Inflammatory macrophage (primary cell): ENCODE data around the gene CCHCR1.
"Not testable (repeated sequence)": the region's sequence is repeated elsewhere in the genome, so short reads cannot be mapped to it uniquely, and the experiment has no call there.

ENCODE experiments used
- DNase-seq, 2 donors: peaks; one replicate each; pipeline ENCODE4 v3.0.0-alpha.2; 2020 to 2022
- total RNA-seq, 18 experiments: gene quantifications; one replicate each; lab custom pipeline; 2026; ENCODE audit warnings: mixed read lengths in 6 of 18, inconsistent platforms in 2 of 18; lab: John Stamatoyannopoulos, UW

The CCHCR1 gene, protein sequence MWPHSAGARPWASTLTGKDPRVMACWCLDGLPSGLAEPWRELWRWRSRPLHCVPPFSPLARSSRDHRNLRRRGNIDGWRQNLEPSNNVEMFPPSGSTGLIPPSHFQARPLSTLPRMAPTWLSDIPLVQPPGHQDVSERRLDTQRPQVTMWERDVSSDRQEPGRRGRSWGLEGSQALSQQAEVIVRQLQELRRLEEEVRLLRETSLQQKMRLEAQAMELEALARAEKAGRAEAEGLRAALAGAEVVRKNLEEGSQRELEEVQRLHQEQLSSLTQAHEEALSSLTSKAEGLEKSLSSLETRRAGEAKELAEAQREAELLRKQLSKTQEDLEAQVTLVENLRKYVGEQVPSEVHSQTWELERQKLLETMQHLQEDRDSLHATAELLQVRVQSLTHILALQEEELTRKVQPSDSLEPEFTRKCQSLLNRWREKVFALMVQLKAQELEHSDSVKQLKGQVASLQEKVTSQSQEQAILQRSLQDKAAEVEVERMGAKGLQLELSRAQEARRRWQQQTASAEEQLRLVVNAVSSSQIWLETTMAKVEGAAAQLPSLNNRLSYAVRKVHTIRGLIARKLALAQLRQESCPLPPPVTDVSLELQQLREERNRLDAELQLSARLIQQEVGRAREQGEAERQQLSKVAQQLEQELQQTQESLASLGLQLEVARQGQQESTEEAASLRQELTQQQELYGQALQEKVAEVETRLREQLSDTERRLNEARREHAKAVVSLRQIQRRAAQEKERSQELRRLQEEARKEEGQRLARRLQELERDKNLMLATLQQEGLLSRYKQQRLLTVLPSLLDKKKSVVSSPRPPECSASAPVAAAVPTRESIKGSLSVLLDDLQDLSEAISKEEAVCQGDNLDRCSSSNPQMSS
- 1.6 to 16.1 (median 9.9) reads per million in 18 experiments for total RNA-seq

DNA sequence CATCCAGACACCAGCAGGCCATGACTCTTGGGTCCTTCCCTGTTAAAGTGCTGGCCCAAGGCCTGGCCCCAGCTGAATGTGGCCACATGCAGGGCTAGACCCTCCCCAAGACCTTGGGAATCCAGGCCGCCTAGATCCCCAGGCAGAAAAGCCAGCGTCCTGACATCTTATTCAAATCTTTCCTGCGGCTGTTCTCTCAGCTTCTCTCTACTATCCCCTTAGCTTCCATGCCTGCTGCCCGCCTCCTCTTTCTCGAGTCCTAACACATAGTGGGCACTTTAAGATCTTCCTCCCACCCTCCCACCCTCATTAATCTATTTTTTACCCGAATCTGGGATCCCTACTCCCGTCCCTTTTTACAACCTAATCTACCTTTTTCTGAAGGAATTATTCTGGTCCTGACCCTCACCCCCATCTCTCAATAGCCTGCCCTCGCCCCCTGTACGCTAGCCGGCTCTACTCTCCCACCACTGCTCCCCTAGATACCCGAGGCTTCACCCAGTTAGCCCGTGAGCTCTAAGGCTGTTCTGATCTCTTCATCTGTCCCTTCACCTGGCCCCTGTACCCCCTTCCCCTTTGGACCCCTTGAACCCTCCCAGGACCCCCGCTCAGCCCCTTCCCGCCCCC, at the start of gene CCHCR1:
Gene CCHCR1 (minus strand): TSS at position 290 of the 627 bp plus-strand sequence. CDS start 202 bp downstream, at position 88.
- no peak for DNase-seq

DNA sequence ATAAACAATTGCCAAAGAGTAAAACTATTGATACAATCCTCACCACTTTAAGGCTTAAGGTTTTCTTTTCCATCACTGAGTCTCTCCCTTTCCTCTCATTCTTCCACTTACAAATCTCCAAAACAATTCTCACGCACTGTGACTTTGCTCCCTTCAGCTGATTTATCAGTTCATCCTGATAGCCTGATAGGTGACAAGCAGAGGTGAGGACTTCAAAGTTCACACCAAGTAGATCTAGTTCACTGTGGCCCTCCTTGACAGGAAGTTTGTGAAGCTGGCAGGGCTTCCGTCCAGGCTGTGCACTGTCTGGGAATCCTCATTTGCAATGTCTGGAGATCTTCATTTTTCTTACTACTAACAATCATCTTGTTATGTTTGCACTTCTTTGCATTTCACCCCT, 48.0 kb upstream of the CCHCR1 start:
- no peak for DNase-seq

DNA sequence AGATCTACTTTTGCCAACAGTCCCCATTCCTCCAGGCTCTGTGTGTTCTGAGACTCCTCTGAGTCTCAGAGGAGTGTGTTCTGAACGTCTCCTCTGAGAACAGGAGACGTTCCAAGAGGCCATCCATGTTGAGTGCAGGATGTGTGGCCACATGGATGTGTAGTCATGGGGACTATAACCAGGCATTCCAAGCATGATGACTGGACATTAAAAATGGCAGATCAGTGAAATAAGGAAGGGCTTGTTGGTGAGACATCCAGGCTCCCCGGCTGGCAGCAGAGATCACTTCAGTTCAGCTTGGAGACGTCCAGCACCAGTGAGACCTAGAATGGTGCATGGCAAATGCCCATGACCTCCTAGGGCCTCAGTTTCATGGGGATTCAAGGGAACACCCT, 47.1 kb upstream of the CCHCR1 start:
- DNase-seq: no peak

DNA sequence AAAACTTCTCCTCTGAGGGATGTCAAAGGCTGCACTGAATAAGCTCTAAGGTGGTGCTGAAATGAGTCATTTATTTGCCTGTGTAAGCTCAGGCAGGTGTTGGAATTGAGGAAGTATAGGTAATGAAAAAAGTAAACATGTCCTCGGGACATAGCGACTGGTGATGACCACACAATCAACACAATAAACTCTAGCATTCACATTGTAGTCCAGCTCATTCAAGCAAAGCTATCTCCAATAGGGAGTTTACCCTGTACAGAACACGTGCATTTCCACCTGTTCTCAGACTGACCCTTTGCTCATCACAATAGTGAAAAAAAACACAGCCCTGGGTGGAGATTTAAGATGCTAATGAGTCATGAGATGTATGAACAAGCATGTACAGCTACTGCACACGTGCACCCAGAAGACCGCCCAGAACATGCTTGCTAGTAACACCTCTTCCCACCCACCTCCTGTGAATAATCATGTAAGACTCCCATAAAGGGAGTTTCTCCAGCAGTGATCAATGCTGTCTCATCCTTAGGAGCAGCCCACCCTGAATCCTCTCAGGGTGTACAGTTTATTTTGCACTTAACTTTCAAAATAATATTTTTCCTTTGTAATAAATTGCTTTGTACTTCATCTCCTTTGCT, 45.9 kb upstream of the CCHCR1 start:
- DNase-seq: peak in 1 of 2 donors; percentile 62

DNA sequence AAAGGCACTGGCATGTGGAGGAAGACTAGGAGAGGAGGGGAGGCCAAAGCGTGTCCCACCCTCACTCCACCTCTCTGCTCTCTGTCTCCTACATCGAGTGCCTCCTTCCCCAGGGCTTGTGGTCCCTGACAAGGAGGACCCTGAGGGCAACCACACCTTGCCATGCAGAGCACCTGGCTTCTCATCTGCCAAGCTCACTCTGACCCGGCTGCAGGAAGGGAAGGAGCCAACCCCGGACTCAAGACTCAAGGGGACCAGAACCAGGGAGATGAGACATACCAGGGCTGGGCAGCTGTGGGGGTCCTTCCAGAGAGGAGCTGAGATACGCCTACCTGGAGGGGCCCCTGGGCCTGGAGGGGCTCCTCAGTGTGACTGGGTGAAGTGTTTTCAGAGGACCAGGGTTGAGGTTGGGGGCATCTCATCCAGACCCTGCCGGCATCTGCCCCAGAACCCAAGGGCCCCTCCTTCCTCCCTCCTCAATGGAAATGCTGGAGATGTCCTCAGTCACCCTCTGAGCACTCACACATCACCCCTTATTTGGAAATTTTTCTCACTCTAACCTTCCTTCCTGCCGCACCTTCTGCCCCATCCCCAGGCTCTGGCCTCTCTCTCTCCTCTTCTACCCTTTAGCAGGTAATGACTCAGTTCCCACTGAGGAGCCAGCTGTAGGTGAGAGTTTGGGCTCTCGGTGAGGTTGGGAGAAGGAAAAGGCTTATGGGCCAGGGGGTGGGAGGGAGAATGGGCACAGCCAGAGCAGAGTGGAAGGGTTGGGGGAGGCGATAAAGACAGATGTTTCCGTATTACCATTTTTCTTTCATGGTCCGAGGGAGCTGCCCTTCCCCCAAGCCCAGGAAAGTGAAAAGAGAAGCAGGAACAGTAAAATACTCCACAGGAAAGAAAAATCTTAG, 44.9 kb upstream of the CCHCR1 start:
- no peak for DNase-seq

DNA sequence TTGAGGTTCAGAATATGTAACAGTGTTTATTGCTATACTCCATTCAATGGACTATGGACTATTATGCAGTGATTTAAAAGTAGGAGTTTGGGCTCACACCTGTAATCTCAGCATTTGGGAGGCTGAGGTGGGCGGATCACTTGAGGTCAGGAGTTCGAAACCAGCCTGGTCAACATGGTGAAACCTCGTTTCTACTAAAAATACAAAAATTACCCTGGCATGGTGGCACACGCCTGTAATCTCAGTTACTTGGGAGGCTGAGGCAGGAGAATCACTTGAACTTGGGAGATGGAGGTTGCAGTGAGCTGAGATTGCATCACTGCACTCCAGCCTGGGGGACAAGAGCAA, 41.5 kb upstream of the CCHCR1 start:
- DNase-seq: not testable (repeated sequence)

DNA sequence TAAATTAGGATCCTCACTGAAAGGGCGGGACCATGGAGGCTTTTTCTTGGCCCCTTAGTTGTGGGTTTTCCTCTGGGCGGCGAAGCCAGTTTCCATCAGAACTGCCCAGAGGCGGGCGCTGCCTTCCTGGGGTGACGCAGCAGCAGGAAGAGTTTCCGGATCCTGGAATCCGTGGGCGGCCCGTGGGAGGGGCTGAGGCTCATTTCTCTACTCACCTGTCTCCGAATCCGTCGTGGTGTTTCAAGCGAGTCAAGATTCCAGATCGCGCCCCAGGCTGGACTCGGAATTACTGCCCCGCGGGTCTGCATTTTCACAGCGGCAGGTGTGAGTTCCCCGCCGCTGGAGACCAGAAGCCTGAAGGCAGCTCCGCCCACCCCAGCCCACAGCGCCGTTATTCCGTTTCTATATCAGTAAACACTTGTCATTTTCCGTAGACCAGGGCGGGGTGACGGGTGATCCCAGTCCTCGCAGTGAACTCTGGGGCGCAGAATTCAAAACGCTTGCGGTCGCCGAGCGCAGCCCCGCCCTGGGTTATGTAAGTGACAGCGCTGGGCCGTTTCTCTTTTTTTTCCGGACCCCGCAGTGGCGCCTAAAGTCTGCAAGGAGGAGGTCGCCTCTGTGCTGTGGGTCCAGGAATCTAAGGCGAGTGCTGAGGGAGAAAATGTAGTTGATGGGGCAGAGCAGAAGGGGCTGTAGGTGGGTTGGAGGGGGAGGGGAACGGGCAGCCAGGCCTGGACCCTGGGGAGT, 40.1 kb upstream of the CCHCR1 start:
- peak; percentile 94 to 96 for DNase-seq

DNA sequence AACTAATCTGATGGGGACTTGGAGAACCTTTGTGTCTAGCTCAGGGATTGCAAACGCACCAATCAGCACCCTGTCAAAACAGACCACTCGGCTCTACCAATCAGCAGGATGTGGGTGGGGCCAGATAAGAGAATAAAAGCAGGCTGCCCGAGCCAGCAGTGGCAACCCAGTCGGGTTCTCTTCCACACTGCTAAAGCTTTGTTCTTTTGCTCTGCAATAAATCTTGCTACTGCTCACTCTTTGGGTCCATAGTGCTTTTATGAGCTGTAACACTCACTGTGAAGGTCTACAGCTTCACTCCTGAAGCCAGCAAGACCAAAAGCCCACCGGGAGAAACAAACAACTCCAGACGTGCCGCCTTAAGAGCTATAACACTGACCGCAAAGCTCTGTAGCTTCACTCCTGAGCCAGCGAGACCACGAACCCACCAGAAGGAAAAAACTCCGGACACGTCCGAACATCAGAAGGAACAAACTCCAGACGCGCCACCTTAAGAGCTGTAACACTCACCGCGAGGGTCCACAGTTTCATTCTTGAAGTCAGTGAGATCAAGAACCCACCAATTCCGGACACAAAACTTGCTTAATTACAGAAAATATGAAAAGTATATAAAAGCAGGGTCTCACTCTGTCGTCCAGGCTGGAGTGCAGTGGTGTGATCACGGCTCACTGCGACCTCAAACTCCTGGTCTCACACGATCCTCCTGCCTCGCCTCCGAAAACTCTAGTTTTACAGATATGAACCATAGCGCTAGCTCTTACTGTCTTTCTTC, 38.8 kb upstream of the CCHCR1 start:
- not testable (repeated sequence) for DNase-seq

DNA sequence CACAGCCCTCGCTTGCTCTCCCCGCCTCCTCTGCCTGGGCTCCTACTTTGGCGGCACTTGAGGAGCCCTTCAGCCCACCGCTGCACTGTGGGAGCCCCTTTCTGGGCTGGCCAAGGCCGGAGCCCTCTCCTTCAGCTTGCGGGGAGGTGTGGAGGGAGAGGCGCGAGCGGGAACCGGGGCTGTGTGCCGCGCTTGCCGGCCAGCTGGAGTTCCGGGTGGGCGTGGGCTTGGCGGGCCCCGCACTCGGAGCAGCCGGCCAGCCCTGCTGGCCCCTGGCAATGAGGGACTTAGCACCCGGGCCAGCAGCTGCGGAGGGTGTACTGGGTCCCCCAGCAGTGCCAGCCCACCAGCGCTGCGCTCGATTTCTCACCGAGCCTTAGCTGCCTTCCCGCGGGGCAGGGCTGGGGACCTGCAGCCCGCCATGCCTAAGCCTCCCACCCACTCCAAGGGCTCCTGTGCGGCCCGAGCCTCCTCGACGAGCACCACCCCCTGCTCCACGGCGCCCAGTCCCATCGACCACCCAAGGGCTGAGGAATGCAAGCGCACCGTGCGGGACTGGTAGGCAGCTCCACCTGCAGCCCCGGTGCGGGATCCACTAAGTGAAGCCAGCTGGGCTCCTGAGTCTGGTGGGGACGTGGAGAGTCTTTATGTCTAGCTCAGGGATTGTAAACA, 37.8 kb upstream of the CCHCR1 start:
- not testable (repeated sequence) for DNase-seq

DNA sequence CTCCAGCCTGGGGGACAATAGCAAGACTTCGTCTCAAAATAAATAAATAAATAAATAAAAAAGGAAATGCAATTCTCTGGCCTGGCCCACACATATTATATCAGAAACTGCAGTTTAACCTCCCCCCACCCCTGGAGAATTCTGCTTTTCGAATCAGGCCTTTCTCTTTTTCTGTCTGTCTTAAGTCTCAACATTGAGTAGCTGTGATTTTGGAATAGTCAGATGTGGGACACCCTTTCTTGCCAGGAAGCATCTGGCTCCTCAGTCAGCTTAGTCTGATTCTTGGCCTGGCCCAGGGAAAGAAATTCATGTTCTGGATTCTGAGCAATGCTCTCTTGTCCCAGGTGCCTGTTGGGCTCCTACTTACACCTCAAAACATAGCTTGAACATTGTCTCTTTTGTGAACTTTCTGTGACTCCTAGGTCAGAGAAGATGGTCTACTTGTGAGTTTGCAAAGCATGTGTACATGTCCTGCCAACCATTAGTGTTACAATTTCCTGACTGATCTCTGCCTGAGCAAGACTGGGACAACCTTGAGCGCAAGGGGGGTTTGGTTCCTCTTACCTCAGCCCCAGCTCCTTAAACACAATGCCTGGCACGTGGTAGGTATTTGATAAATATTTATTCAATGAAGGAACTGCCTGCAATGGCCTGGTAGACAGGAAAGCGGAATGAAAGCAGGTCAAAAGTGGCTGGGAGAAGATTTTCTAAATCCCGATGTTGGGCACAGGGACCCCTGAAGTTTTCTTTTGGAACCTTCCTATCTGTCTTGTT, 36.6 kb upstream of the CCHCR1 start:
- DNase-seq: no peak

DNA sequence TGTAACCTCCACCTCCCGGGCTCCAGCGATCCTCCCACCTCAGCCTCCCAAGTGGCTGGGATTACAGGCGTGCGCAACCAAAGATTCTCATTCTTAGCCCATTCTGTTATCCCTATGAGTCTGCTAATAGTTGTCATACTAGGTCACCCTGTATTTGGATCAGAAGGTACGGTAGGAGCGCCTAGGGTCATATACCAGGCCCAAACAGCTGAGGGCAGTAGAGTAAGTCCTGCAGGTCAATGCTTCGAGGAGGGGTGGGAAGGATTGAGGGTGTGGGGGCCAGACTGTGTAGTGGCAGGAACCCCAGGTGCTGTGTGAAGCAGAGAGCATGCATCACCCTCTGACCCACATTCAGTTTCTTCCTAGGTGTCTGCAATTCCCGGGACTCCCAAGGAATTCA, 35.6 kb upstream of the CCHCR1 start:
- DNase-seq: no peak

DNA sequence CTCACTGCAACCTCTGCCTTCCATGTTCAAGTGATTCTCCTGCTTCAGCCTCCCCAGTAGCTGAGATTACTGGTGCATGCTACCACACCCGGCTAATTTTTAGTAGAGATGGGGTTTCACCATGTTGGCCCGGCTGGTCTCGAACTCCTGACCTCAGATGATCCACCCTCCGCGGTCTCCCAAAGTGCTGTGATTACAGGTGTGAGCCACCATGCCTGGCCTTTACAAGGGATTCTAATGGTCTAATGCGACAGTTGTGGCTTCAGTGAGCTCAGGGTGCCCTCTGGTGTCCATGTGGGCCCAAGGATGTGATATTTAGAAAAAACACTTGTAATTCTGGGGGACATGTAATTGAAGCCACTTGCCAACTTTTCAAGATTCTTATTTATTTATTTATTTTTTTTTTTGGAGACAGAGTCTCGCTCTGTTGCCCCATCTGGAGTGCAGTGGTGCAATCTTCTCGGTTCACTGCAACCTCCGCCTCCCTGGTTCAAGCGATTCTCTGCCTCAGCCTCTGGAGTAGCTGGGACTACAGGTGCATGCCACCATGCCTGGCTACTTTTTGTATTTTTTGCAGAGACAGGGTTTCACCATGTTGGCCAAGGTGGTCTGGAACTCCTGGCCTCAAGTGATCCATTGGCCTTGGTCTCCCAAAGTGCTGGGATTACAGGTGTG, 35.0 kb upstream of the CCHCR1 start:
- DNase-seq: peak; percentile 68 to 69

DNA sequence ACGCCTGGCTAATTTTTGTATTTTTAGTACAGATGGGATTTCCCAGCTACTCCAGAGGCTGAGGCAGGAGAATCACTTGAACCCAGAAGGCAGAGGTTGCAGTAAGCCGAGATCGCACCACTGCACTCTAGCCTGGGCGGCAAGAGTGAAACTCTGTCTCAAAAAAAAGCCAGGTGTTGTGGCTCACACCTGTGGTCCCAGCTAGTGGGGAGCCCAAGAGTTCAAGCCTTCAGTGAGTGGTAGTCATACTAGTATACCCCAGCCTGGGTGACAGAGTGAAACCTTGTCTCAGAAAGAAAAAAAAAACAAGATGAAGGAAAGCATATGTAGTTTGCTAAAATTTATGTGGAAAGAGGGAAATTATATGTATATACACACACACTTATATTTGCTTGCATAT, 32.9 kb upstream of the CCHCR1 start:
- DNase-seq: no peak

DNA sequence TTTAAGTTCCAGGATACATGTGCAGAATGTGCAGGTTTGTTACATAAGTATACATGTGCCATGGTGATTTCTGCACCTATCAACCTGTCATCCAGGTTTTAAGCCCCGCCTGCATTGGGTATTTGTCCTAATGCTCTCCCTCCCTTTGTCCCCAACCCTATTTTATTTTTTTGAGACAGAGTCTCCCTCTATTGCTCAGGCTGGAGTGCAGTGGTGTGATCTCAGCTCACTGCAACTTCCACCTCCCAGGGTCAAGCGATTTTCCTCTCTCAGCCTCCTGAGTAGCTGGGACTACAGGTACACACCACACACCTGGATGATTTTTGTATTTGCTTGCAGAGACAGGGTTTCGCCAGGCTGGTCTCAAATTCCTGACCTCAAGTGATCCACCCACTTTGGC, 31.6 kb upstream of the CCHCR1 start:
- not testable (repeated sequence) for DNase-seq

DNA sequence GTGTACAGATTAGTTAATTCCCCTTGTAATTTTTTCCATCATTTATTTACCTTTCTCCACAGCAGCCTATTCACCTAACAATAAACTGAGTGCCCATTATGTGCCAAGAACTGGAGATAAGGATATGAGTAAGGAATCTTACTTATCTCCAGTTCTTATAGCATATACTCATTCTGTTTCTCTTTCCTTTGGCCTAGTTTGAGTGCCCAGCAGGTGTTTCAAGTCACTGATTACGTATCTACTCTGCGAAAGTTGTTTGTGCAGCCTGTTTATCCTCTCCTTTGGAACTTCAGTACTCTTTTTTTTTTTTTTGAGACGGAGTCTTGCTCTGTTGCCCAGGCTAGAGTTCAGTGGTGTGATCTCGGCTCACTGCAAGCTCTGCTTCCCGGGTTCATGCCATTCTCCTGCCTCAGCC, 30.2 kb upstream of the CCHCR1 start:
- no peak for DNase-seq

DNA sequence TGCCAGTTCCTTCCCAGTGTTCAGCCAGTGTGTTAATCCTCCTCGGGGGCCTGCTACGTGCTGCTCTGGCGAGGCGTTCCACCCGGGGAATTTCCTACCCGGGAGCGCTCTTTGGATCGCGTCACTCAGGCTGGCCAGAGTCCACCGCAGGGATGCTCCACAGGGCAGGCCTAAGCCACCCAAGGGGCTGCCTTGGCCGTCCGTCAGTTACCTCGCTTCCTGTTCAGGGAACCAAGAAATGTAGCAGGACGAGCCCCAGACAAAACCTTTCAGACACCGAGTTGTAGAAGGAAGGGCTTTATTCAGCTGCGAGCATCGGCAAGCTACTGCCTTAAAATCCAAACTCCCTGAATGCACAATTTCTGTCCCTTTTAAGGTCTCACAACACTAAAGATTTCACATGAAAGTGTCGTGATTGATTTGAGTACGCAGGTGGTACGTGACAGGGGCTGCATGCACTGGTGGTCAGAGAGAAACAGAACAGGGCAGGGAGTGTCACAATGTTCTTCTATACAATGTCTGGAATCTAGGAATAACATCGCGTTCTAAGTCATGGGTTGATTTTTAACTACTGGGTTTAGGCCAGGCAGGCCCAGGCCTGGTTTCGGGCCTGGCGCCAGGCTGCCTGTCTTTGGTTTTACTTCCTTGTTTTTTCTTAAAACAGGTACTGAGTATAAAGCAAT, 28.6 kb upstream of the CCHCR1 start:
- DNase-seq: no peak

DNA sequence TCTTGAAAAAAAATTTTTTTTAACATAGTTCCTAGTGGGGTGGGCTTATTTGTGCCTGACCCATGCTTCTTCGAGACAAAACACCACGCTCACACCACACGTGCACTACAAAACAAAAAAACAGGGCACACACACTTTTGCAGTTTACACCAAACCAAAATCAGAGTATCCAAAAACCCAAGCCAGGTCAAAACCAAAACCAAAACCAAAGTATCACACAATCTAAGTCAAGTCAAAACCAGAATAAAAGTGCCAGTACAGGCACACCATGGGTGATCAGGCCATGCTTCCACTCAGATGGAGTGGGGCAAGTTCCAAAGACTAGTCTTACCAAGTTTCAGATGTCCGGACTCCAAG, 28.1 kb upstream of the CCHCR1 start:
- not testable (repeated sequence) for DNase-seq
